K562 (cell line): ENCODE measurements around the gene EIF3K. TPM values are rescaled to one million over a fixed set of nuclear protein-coding genes. Genes with fewer than 3 reads are reported as not detected.
A peak's percentile ranks its signal among the peaks of the same experiment; 100 is the strongest.

Experiments used
- HMBOX1 ChIP-seq: sonication (generic); IDR thresholded peaks from 2 replicates; pipeline ENCODE4 v1.6.1; 2016
- ZFX ChIP-seq: sonication (generic); formaldehyde crosslinking; IDR thresholded peaks from 2 replicates; pipeline ENCODE4 v1.8.0; 2022; ENCODE audit warnings: mild to moderate bottlenecking, missing genetic modification reagents, moderate library complexity
- ZNF584 ChIP-seq: fragments of 200-800 bp; sonication (Bioruptor generic); IDR thresholded peaks from 2 replicates; pipeline ENCODE4 v1.6.1; 2016; ENCODE audit warnings: low read depth, mild to moderate bottlenecking, missing genetic modification characterization, missing compliant biosample characterization
- ZNF592 ChIP-seq: fragments of 450-650 bp; IDR thresholded peaks from 2 replicates; pipeline ENCODE4 v1.6.1; 2017; ENCODE audit warnings: antibody characterized with exemption, mild to moderate bottlenecking
- ZNF785 ChIP-seq: fragments of 250-450 bp; sonication (Bioruptor Pico); IDR thresholded peaks from 2 replicates; pipeline ENCODE4 v1.4.0; 2020; ENCODE audit warnings: mild to moderate bottlenecking
- polyA plus RNA-seq, 8 experiments: library from polyadenylated mRNA; depleted of rRNA in 4 of 8; stranded (reverse) in 5 of 8; unstranded in 3 of 8; fragments of >200 nt; fragmentation: Nextera tagmentation in 2 of 8; fragmentation: Illumina TruSeq in 1 of 8; extraction: Ambion mirVana in 2 of 8; extraction: Trizol in 1 of 8; gene quantifications; 2 replicates each; pipeline versions ENCODE4 v1.2.1 to v1.2.3, GENCODE V29; 2011 to 2014; ENCODE audit warnings: inconsistent platforms in 1 of 8, missing spikeins in 1 of 8
- total RNA-seq, 7 experiments: library from RNA; depleted of rRNA in 6 of 7; stranded (reverse); fragments of >200 nt in 6 of 7; fragmentation: Illumina TruSeq in 2 of 7; extraction: Trizol in 2 of 7; gene quantifications; 2 replicates each; pipeline versions ENCODE4 v1.2.1 to v1.2.3, GENCODE V29; 2011 to 2021; ENCODE audit warnings: low replicate concordance in 1 of 7

EIF3K gene
- total and polyA plus RNA-seq, 9 of the 15 experiments (the other 6 are each of a cell fraction or from before 2014, with no cell fraction given) = 387 to 1,827 (median 733) TPM

- peak; percentile 25; the same call in 1 of the 2 replicates for TF ChIP-seq ZNF592
- no peak for TF ChIP-seq ZNF785 (CRISPR knock-in tag)
- peak; percentile 26; the same call in 1 of the 2 replicates for TF ChIP-seq ZFX (CRISPR knock-in tag)
- TF ChIP-seq ZNF584 = 0 out of 2 replicates have a peak, but pooled peaks have one; percentile 28
- peak; percentile 91 for TF ChIP-seq HMBOX1
Measured at GRCh38 chr19:38685666-38686529, 66.9 kb downstream of the EIF3K start (continued).
